ENCODE measurements around the gene STMP1.
"Not testable (repeated sequence)": the region's sequence is repeated elsewhere in the genome, so short reads cannot be mapped to it uniquely, and the experiment has no call there.

The STMP1 gene

GRCh38 chr7:135666846-135667245 lies 4.5 kb downstream of the STMP1 start:
- Histone ChIP-seq H3K27ac (ENCODE audit: low read depth, low read length) (no peak overlapping the region), H3K4me2 (ENCODE audit: low read length) (no peak overlapping the region)

GRCh38 chr7:135667626-135668025 lies 5.3 kb downstream of the STMP1 start:
- H3K4me2 ChIP-seq (ENCODE audit: low read length); H4K20me1 ChIP-seq (ENCODE audit: control insufficient read depth, insufficient read depth, low read depth, low read length); H3F3A ChIP-seq (ENCODE audit: control insufficient read depth, insufficient read depth); H3K27me3 ChIP-seq (ENCODE audit: control insufficient read depth, low read length); H3K27ac ChIP-seq (ENCODE audit: low read depth, low read length); H3K9me3 ChIP-seq (ENCODE audit: control insufficient read depth, insufficient read depth, low read length); H3K9me2 ChIP-seq (replicated peaks; ENCODE audit: control insufficient read depth, low read length); H3K4me3 ChIP-seq (ENCODE audit: low read length): not testable (repeated sequence)
- Histone ChIP-seq H3K4me1 (ENCODE audit: control insufficient read depth, low read length) (peaks cover 13% of the 10 kb centered on the region), H3K79me2 (ENCODE audit: control insufficient read depth, low read length) (peaks cover 92% of the 10 kb centered on the region), H3K36me3 (ENCODE audit: control insufficient read depth, low read length) (peaks cover 11% of the 10 kb centered on the region)

More at GRCh38 chr7:135666846-135667245, 4.5 kb downstream of the STMP1 start:
- Histone ChIP-seq H3K4me3 (ENCODE audit: low read length) (no peak overlapping the region), H3K9me3 (ENCODE audit: control insufficient read depth, insufficient read depth, low read length) (peaks cover 4% of the 10 kb centered on the region; the same call in 1 of the 2 replicates), H3K9me2 (replicated peaks; ENCODE audit: control insufficient read depth, low read length) (no peaks in the 10 kb centered on the region), H3K27me3 (ENCODE audit: control insufficient read depth, low read length) (no peaks in the 10 kb centered on the region), H3F3A (ENCODE audit: control insufficient read depth, insufficient read depth) (no peaks in the 10 kb centered on the region), H3K36me3 (ENCODE audit: control insufficient read depth, low read length) (peaks cover 13% of the 10 kb centered on the region), H3K79me2 (ENCODE audit: control insufficient read depth, low read length) (peaks cover 90% of the 10 kb centered on the region), H4K20me1 (ENCODE audit: control insufficient read depth, insufficient read depth, low read depth, low read length) (no peaks in the 10 kb centered on the region; the same call in 1 of the 2 replicates), H3K4me1 (ENCODE audit: control insufficient read depth, low read length) (peaks cover 15% of the 10 kb centered on the region)
- no peak for TF ChIP-seq EZH2phosphoT487 (IDR thresholded peaks at IDR 0.05; ENCODE audit: borderline replicate concordance, low read length)
- TF ChIP-seq, protein P1, sequence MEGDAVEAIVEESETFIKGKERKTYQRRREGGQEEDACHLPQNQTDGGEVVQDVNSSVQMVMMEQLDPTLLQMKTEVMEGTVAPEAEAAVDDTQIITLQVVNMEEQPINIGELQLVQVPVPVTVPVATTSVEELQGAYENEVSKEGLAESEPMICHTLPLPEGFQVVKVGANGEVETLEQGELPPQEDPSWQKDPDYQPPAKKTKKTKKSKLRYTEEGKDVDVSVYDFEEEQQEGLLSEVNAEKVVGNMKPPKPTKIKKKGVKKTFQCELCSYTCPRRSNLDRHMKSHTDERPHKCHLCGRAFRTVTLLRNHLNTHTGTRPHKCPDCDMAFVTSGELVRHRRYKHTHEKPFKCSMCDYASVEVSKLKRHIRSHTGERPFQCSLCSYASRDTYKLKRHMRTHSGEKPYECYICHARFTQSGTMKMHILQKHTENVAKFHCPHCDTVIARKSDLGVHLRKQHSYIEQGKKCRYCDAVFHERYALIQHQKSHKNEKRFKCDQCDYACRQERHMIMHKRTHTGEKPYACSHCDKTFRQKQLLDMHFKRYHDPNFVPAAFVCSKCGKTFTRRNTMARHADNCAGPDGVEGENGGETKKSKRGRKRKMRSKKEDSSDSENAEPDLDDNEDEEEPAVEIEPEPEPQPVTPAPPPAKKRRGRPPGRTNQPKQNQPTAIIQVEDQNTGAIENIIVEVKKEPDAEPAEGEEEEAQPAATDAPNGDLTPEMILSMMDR (IDR thresholded peaks at IDR 0.05; ENCODE audit: low read depth, low read length, poor library complexity, severe bottlenecking), result no peak

DNA sequence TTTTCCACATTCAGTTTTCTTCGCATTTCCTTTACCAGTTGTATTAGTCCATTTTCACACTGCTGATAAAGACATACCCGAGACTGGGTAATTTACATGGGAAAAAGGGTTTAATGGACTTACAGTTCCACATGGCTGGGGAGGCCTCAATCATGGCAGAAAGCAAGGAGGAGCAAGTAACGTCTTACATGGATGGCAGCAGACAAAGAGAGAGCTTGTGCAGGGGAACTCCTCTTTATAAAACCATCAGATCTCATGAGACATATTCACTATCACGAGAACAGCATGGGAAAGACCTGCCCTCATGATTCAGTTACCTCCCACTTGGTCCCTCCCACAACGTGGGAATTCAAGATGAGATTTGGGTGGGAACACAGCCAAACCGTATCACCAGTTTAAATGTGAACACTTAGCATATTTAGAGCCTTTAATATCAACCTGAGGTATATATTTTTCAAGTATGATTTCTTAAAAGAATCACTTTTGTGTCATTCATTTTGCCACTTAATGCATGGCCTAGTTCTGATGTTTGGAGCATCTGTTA lies 6.6 kb downstream of the STMP1 start:
- not testable (repeated sequence) for H3K27me3 ChIP-seq (ENCODE audit: control insufficient read depth, low read length); H3K4me3 ChIP-seq (ENCODE audit: low read length); H3K4me2 ChIP-seq (ENCODE audit: low read length); H3K27ac ChIP-seq (ENCODE audit: low read depth, low read length); H3K9me2 ChIP-seq (replicated peaks; ENCODE audit: control insufficient read depth, low read length); H3K4me1 ChIP-seq (ENCODE audit: control insufficient read depth, low read length); H4K20me1 ChIP-seq (ENCODE audit: control insufficient read depth, insufficient read depth, low read depth, low read length); H3K9me3 ChIP-seq (ENCODE audit: control insufficient read depth, insufficient read depth, low read length); H3F3A ChIP-seq (ENCODE audit: control insufficient read depth, insufficient read depth)
- Histone ChIP-seq H3K36me3 (ENCODE audit: control insufficient read depth, low read length) (peaks cover 19% of the 10 kb centered on the region), H3K79me2 (ENCODE audit: control insufficient read depth, low read length) (peaks cover 83% of the 10 kb centered on the region)

GRCh38 chr7:135669774-135670173 lies 7.5 kb downstream of the STMP1 start:
- Histone ChIP-seq H3K4me3 (ENCODE audit: low read length) (no peak overlapping the region), H3K27ac (ENCODE audit: low read depth, low read length) (no peak overlapping the region), H3K9me3 (ENCODE audit: control insufficient read depth, insufficient read depth, low read length) (peaks cover 4% of the 10 kb centered on the region; the same call in 1 of the 2 replicates), H3F3A (ENCODE audit: control insufficient read depth, insufficient read depth) (no peaks in the 10 kb centered on the region; the same call in 1 of the 2 replicates), H3K27me3 (ENCODE audit: control insufficient read depth, low read length) (no peaks in the 10 kb centered on the region), H3K36me3 (ENCODE audit: control insufficient read depth, low read length) (peaks cover 27% of the 10 kb centered on the region), H3K4me1 (ENCODE audit: control insufficient read depth, low read length) (peaks cover 5% of the 10 kb centered on the region; the same call in 1 of the 2 replicates), H3K79me2 (ENCODE audit: control insufficient read depth, low read length) (peaks cover 74% of the 10 kb centered on the region), H3K4me2 (ENCODE audit: low read length) (no peak overlapping the region), H4K20me1 (ENCODE audit: control insufficient read depth, insufficient read depth, low read depth, low read length) (peaks cover 4% of the 10 kb centered on the region; the same call in 1 of the 2 replicates), H3K9me2 (replicated peaks; ENCODE audit: control insufficient read depth, low read length) (no peaks in the 10 kb centered on the region)
- TF ChIP-seq, protein P1 (IDR thresholded peaks at IDR 0.05; ENCODE audit: low read depth, low read length, poor library complexity, severe bottlenecking), result no peak
- TF ChIP-seq EZH2phosphoT487 (IDR thresholded peaks at IDR 0.05; ENCODE audit: borderline replicate concordance, low read length), result no peak

All from DOHH2 (cell line).